Measurements from ENCODE around the gene WDR62. TPM values are rescaled to one million over a fixed set of nuclear protein-coding genes. Genes with fewer than 3 reads are reported as not detected.

The WDR62 gene
- total and polyA plus RNA-seq, 7 donors = 0.81 to 7.2 (median 2.6) TPM

DNA sequence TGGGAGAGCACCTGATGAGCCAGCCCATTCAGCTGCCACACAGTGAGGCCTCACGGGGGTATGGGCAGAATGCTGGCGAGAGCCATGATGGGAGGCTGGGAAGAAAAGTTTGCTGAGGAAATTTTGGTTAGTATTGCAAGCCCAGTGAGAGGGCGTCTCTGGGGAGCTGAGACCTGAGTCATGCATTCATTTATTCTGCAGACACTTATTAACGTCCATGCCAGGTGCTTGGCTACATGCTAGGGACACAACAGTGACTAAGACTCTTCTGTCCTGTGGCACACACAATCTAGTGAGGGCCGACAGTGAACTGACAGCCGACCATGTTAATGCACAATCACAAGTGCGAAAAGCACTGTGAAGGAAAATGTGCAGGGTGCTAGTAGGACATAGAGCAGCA, 27.2 kb downstream of the WDR62 start:
- ATAC-seq (peak in 2 of 4 donors; percentile 47 to 58), DNase-seq (no peak)
- Histone ChIP-seq H3K4me3 (no peak overlapping the region), H3K9me3 (no peaks in the 10 kb centered on the region), H3K36me3 (ENCODE audit: insufficient read depth in 1 of 2, low read depth in 1 of 2) (no peaks in the 10 kb centered on the region), H3K27me3 (ENCODE audit: insufficient read depth in 3 of 3, low read length in 2 of 3) (no peaks in the 10 kb centered on the region), H3K4me1 (no peaks in the 10 kb centered on the region), H3K27ac (no peak overlapping the region)
- intact Hi-C loops (cut with DNase I) = no loop called here
- TF ChIP-seq, protein P1, sequence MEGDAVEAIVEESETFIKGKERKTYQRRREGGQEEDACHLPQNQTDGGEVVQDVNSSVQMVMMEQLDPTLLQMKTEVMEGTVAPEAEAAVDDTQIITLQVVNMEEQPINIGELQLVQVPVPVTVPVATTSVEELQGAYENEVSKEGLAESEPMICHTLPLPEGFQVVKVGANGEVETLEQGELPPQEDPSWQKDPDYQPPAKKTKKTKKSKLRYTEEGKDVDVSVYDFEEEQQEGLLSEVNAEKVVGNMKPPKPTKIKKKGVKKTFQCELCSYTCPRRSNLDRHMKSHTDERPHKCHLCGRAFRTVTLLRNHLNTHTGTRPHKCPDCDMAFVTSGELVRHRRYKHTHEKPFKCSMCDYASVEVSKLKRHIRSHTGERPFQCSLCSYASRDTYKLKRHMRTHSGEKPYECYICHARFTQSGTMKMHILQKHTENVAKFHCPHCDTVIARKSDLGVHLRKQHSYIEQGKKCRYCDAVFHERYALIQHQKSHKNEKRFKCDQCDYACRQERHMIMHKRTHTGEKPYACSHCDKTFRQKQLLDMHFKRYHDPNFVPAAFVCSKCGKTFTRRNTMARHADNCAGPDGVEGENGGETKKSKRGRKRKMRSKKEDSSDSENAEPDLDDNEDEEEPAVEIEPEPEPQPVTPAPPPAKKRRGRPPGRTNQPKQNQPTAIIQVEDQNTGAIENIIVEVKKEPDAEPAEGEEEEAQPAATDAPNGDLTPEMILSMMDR (IDR thresholded peaks at IDR 0.05) = no peak
- 77 to 86% (median 77%) methylated on average over 7 of the region's 7 CpGs for WGBS, 3 donors

DNA sequence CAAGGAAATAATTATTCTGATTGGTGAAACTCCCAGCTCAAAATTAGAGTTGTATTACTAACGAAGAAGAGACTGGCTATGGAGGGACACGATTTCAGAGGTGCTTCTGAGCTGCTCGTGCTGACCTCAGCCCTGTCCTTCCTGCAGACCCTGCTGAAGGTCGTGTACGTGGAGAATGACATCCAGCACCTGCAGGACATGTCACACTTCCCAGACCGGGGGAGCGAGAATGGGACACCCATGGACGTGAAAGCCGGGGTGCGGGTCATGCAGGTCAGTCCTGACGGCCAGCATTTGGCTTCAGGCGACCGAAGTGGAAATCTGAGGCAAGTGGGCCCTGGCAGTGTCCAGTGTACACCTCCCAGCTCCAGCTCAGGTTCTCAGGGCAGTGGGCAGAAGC, 28.2 kb downstream of the WDR62 start:
- Histone ChIP-seq H3K27me3 (ENCODE audit: insufficient read depth in 3 of 3, low read length in 2 of 3) (no peaks in the 10 kb centered on the region), H3K36me3 (ENCODE audit: insufficient read depth in 1 of 2, low read depth in 1 of 2) (no peaks in the 10 kb centered on the region), H3K4me1 (no peaks in the 10 kb centered on the region), H3K27ac (no peak overlapping the region), H3K4me3 (no peak overlapping the region), H3K9me3 (no peaks in the 10 kb centered on the region)
- TF ChIP-seq, protein P1 (IDR thresholded peaks at IDR 0.05) = no peak
- DNase-seq (no peak), ATAC-seq (no peak)
- intact Hi-C loops (cut with DNase I) = no loop called here
- 93 to 94% (median 94%) methylated on average over 13 of the region's 13 CpGs for WGBS, 3 donors

DNA sequence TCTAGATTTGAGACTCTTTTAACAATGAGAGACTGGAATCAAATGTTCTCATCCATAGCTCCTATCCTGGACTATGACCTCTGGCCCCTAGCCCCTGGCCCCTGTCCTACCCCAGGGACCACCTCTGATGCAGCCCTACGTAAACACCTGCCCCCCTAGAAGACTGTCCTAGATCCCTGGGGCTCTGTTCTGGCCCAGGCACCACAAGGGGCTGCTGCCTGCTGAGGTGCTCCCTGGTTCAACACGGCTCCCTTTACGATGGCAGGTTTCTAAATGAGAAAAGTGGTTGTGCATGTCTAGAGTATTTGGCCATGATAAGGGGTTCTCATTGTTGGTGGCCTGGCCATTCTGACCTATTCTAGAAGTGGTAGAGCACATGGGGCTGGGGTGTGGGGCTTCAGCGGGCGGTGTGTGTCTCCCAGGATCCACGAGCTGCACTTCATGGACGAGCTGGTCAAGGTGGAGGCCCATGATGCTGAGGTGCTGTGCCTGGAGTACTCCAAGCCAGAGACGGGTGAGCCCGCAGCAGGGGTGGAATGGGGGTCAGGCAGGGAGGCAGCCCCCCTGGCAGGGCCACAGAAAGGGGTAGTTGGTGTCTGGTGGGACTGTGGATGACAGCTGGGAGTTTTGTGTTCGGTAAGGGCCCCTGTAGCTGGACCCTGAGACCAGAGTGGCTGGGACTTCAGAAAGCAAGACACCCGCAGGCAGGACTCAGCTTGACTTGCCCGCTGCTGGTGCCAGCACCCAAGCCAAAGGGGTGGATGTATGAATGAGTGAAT, 29.7 kb downstream of the WDR62 start:
- DNase-seq = no peak

DNA sequence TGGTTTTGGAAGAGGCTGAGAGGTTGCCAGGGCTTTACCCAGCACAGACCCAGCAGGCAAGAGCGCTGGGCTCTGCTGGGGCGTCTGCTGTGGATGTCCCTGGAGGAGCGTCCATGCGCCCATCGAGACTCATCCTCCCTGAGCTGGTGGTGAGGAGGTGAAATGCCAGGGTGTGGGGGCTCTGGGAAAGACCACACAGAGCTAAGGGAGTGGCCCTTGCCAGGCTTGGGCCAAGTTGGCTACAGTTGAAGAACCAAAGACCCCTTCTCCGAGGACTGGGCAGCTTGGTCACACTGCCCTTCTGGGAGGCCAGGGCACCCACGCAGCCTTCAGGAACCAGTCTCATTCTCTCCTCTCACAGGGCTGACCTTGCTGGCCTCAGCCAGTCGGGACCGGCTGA, 31.6 kb downstream of the WDR62 start:
- ATAC-seq = no peak
- H3K27ac ChIP-seq = no peak overlapping the region
- DNase-seq = no peak
- H3K9me3 ChIP-seq = no peaks in the 10 kb centered on the region
- H3K27me3 ChIP-seq (ENCODE audit: insufficient read depth in 3 of 3, low read length in 2 of 3) = no peaks in the 10 kb centered on the region
- H3K36me3 ChIP-seq (ENCODE audit: insufficient read depth in 1 of 2, low read depth in 1 of 2) = no peaks in the 10 kb centered on the region
- H3K4me3 ChIP-seq = no peak overlapping the region
- TF ChIP-seq, protein P1 (IDR thresholded peaks at IDR 0.05) = no peak
- 95 to 98% (median 97%) methylated on average over 9 of the region's 9 CpGs for WGBS, 3 donors
- intact Hi-C loops (cut with DNase I) = no loop called here
- no peaks in the 10 kb centered on the region for H3K4me1 ChIP-seq

More for the DNA sequence above, 29.7 kb downstream of the WDR62 start:
- Histone ChIP-seq H3K36me3 (ENCODE audit: insufficient read depth in 1 of 2, low read depth in 1 of 2) (no peaks in the 10 kb centered on the region), H3K4me3 (no peak overlapping the region), H3K27ac (no peak overlapping the region), H3K9me3 (no peaks in the 10 kb centered on the region), H3K4me1 (no peaks in the 10 kb centered on the region), H3K27me3 (ENCODE audit: insufficient read depth in 3 of 3, low read length in 2 of 3) (no peaks in the 10 kb centered on the region)
- intact Hi-C loops (cut with DNase I) = no loop called here
- 93 to 99% (median 98%) methylated on average over 12 of the region's 12 CpGs for WGBS, 3 donors
- no peak for ATAC-seq
- TF ChIP-seq, protein P1 (IDR thresholded peaks at IDR 0.05) = no peak

DNA sequence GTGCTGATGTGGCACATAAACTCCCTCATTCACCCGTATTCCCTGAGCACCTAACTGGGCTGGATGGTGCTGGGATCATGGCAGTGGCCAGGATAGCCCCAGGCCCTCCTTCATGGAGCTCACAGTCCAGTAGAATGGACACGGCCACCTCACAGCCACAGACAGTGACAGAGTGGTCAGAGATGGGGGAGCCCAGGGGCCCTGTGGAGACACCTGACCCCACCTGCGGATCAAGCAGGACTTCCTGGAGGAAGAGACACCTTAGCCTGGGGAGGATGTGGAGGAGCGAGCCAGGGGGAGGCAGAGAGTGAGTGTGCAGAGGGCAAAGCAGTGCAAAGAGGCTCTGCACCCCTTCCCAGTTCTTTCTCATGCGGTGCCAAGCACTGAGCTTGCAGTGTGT, 35.1 kb downstream of the WDR62 start:
- Histone ChIP-seq H3K9me3 (no peaks in the 10 kb centered on the region), H3K27ac (no peak overlapping the region), H3K27me3 (ENCODE audit: insufficient read depth in 3 of 3, low read length in 2 of 3) (no peaks in the 10 kb centered on the region), H3K4me3 (no peak overlapping the region), H3K36me3 (ENCODE audit: insufficient read depth in 1 of 2, low read depth in 1 of 2) (no peaks in the 10 kb centered on the region), H3K4me1 (no peaks in the 10 kb centered on the region)
- WGBS, 3 donors = 94 to 96% (median 94%) methylated on average over 5 of the region's 5 CpGs
- TF ChIP-seq, protein P1 (IDR thresholded peaks at IDR 0.05) = no peak
- DNase-seq (no peak), ATAC-seq (no peak)
- intact Hi-C loops (cut with DNase I) = no loop called here

Data from psoas muscle (tissue), 8 donors.